H1 (cell line): ENCODE data around the gene BTRC. TPM values are rescaled to one million over a fixed set of nuclear protein-coding genes. Genes with fewer than 3 reads are reported as not detected.

Source experiments
- CTCF ChIA-PET: fragments of 300-600 bp; sonication (Branson Sonifier 250); formaldehyde crosslinking; loops from one replicate; lab custom pipeline; 2021; ENCODE audit not compliant: partially characterized antibody; lab: Charles Lee
- POLR2A ChIA-PET: fragments of 300-600 bp; sonication (Branson Sonifier 250); formaldehyde crosslinking; loops from one replicate; lab custom pipeline; 2021; ENCODE audit warnings: inconsistent platforms; ENCODE audit not compliant: partially characterized antibody; lab: Charles Lee
- DNase-seq, 2 experiments: peaks; one replicate each; pipeline versions ENCODE4 v3.0.0 to v3.0.0-alpha.2; 2010 to 2022; ENCODE audit warnings: low spot score in 2 of 2, low read depth in 1 of 2, mixed read lengths in 1 of 2
- FAIRE-seq: peaks from 2 replicates; lab custom pipeline; 2011; peaks lifted over from hg19 to GRCh38; lab: Jason Lieb, UNC
- H2AFZ ChIP-seq: 2 replicates; pipeline ENCODE4 v1.8.1; 2012; ENCODE audit warnings: low read length, inconsistent platforms
- H2AK5ac ChIP-seq: 2 replicates; pipeline ENCODE4 v1.6.1; 2013; ENCODE audit warnings: low read depth, low read length
- H2BK120ac ChIP-seq: replicated peaks from 2 replicates; pipeline ENCODE3; 2013; ENCODE audit warnings: low read depth, low read length, inconsistent platforms
- H2BK12ac ChIP-seq: 2 replicates; pipeline ENCODE4 v1.6.1; 2013; ENCODE audit warnings: low read depth, low read length
- H2BK15ac ChIP-seq: 2 replicates; pipeline ENCODE4 v1.6.1; 2013; ENCODE audit warnings: low read length
- H2BK20ac ChIP-seq: 2 replicates; pipeline ENCODE4 v1.6.1; 2013; ENCODE audit warnings: low read length
- H2BK5ac ChIP-seq: 2 replicates; pipeline ENCODE4 v1.6.1; 2013; ENCODE audit warnings: low read depth, low read length
- H3K14ac ChIP-seq: 2 replicates; pipeline ENCODE4 v1.6.1; 2013; ENCODE audit warnings: inconsistent platforms; ENCODE audit not compliant: insufficient read length
- H3K18ac ChIP-seq: 2 replicates; pipeline ENCODE4 v1.6.1; 2013; ENCODE audit warnings: low read length; ENCODE audit errors: extremely low read depth
- H3K23ac ChIP-seq: 2 replicates; pipeline ENCODE4 v1.6.1; 2013; ENCODE audit warnings: inconsistent platforms; ENCODE audit not compliant: insufficient read length
- H3K23me2 ChIP-seq: 2 replicates; pipeline ENCODE4 v1.6.1; 2013; ENCODE audit warnings: low read depth, low read length
- H3K27ac ChIP-seq: 2 replicates; pipeline ENCODE4 v1.6.1; 2011; ENCODE audit warnings: low read depth, low read length, inconsistent platforms
- H3K27me3 ChIP-seq, 4 experiments: replicated peaks in 1 of 4; 1 replicate in 1 of 4; 2 replicates in 3 of 4; pipeline versions ENCODE4 v1.6.1 to v1.8.1; 2011 to 2013; ENCODE audit warnings: low read length in 3 of 4, mild to moderate bottlenecking in 3 of 4, inconsistent platforms in 2 of 4, mixed read lengths in 2 of 4, moderate library complexity in 1 of 4; ENCODE audit not compliant: control insufficient read depth in 3 of 4, insufficient read depth in 3 of 4; ENCODE audit errors: extremely low read depth in 1 of 4
- H3K36me3 ChIP-seq, 4 experiments: 2 replicates each; pipeline versions ENCODE4 v1.6.1 to v1.8.1; 2011 to 2013; ENCODE audit warnings: mild to moderate bottlenecking in 4 of 4, low read length in 3 of 4, moderate library complexity in 2 of 4, control low read depth in 1 of 4, inconsistent platforms in 1 of 4; ENCODE audit not compliant: insufficient read depth in 4 of 4, control insufficient read depth in 2 of 4
- H3K4ac ChIP-seq: replicated peaks from 2 replicates; pipeline ENCODE3; 2013; ENCODE audit warnings: low read length, low read depth, mixed read lengths, inconsistent platforms; ENCODE audit not compliant: insufficient read length
- H3K4me1 ChIP-seq, 4 experiments: replicated peaks in 1 of 4; 1 replicate in 1 of 4; 2 replicates in 3 of 4; pipeline versions ENCODE4 v1.6.1 to v1.8.1; 2011 to 2013; ENCODE audit warnings: low read length in 3 of 4, inconsistent platforms in 2 of 4, mixed read lengths in 1 of 4; ENCODE audit not compliant: insufficient read depth in 4 of 4, control insufficient read depth in 3 of 4
- H3K4me2 ChIP-seq, 2 experiments: 2 replicates each; pipeline versions ENCODE4 v1.6.1 to v1.8.1; 2011 to 2013; ENCODE audit warnings: low read depth in 2 of 2, low read length in 2 of 2, control low read depth in 1 of 2, inconsistent platforms in 1 of 2, mild to moderate bottlenecking in 1 of 2; ENCODE audit not compliant: insufficient read depth in 1 of 2
- H3K4me3 ChIP-seq, 4 experiments: fragments of 200-600, 300-600 bp in 1 of 4; sonication (generic), shearing (Covaris generic), sonication (Bioruptor Twin) in 1 of 4; 2 replicates each; pipeline versions ENCODE4 v1.5.1 to v1.8.1; 2011 to 2016; ENCODE audit warnings: low read length in 4 of 4, low read depth in 3 of 4, control low read depth in 2 of 4, inconsistent platforms in 2 of 4, mild to moderate bottlenecking in 2 of 4, mixed read lengths in 1 of 4, moderate library complexity in 1 of 4; ENCODE audit not compliant: insufficient read depth in 2 of 4; ENCODE audit errors: extremely low read depth in 1 of 4
- H3K56ac ChIP-seq: replicated peaks from 2 replicates; pipeline ENCODE3; 2013; ENCODE audit warnings: low read depth, mild to moderate bottlenecking, mixed read lengths, low read length, inconsistent platforms; ENCODE audit not compliant: insufficient read length
- H3K79me1 ChIP-seq: 2 replicates; pipeline ENCODE4 v1.6.1; 2013; ENCODE audit warnings: low read depth, low read length, control low read depth
- H3K79me2 ChIP-seq, 2 experiments: 2 replicates each; pipeline versions ENCODE4 v1.6.1 to v1.8.1; 2012 to 2013; ENCODE audit warnings: low read length in 2 of 2, mild to moderate bottlenecking in 2 of 2, inconsistent platforms in 1 of 2; ENCODE audit not compliant: insufficient read depth in 2 of 2, control insufficient read depth in 1 of 2
- H3K9ac ChIP-seq, 4 experiments: replicated peaks in 1 of 4; 1 replicate in 1 of 4; 2 replicates in 3 of 4; pipeline versions ENCODE4 v1.6.1 to v1.8.1; 2011 to 2013; ENCODE audit warnings: low read depth in 3 of 4, low read length in 3 of 4, control low read depth in 2 of 4, mild to moderate bottlenecking in 2 of 4, moderate library complexity in 2 of 4, inconsistent platforms in 1 of 4; ENCODE audit errors: extremely low read depth in 1 of 4
- H3K9me3 ChIP-seq, 2 experiments: 2 replicates each; pipeline versions ENCODE4 v1.6.1 to v1.8.1; 2012 to 2013; ENCODE audit warnings: mild to moderate bottlenecking in 2 of 2, moderate library complexity in 2 of 2, control low read depth in 1 of 2, inconsistent platforms in 1 of 2, low read depth in 1 of 2, low read length in 1 of 2, mixed read lengths in 1 of 2; ENCODE audit not compliant: insufficient read depth in 2 of 2
- H4K20me1 ChIP-seq, 2 experiments: replicated peaks in 1 of 2; 2 replicates each; pipeline versions ENCODE3 to v1.8.1; 2011 to 2013; ENCODE audit warnings: inconsistent platforms in 2 of 2, low read length in 2 of 2, mild to moderate bottlenecking in 1 of 2; ENCODE audit not compliant: insufficient read depth in 2 of 2, control insufficient read depth in 1 of 2
- H4K5ac ChIP-seq: 2 replicates; pipeline ENCODE4 v1.6.1; 2013; ENCODE audit warnings: low read length, low read depth, mixed read lengths, inconsistent platforms; ENCODE audit not compliant: insufficient read length
- H4K8ac ChIP-seq: 2 replicates; pipeline ENCODE4 v1.8.0; 2013; ENCODE audit warnings: mild to moderate bottlenecking, moderate library complexity, low read length, inconsistent platforms; ENCODE audit not compliant: insufficient read depth; ENCODE audit errors: extremely low read depth
- H4K91ac ChIP-seq: replicated peaks from 2 replicates; pipeline ENCODE3; 2013; ENCODE audit warnings: low read length, mixed read lengths, inconsistent platforms; ENCODE audit not compliant: insufficient read length
- KDM5A ChIP-seq: fragments of 200-600 bp; IDR thresholded peaks from 2 replicates; pipeline ENCODE4 v1.7.1; 2012; ENCODE audit warnings: mild to moderate bottlenecking, low read length, inconsistent platforms, mixed read lengths
- SP4 ChIP-seq: IDR thresholded peaks from 2 replicates; pipeline ENCODE4 v1.6.1; 2012; ENCODE audit warnings: low read length, inconsistent platforms
- WGBS, 2 experiments: shearing (Covaris generic) in 1 of 2; methylation state at CpG; one replicate each; pipeline versions ENCODE4 v1.1.6 to v1.1.7; 2013 to 2015; ENCODE audit warnings: low lambda C conversion rate in 2 of 2, mixed read lengths in 2 of 2, inconsistent platforms in 1 of 2, low coverage in 1 of 2, missing lambda C conversion rate in 1 of 2; ENCODE audit not compliant: insufficient replicate concordance in 2 of 2, insufficient coverage in 1 of 2, insufficient read length in 1 of 2; ENCODE audit errors: extremely low coverage in 1 of 2, missing lambda C conversion rate in 1 of 2; 5-methylcytosine and 5-hydroxymethylcytosine counted together
- polyA plus RNA-seq, 7 experiments: library from polyadenylated mRNA; depleted of rRNA in 3 of 7; stranded (reverse) in 5 of 7; unstranded in 2 of 7; fragments of >200 nt in 5 of 7; fragments of 200-250 nt in 2 of 7; gene quantifications; 1 replicate in 5 of 7; 2 replicates in 1 of 7; 4 replicates in 1 of 7; pipeline versions ENCODE4 v1.2.1 to v1.2.3, GENCODE V29; 2011 to 2013; ENCODE audit warnings: missing spikeins in 2 of 7, mixed read lengths in 2 of 7
- total RNA-seq: library from RNA; stranded (reverse); fragmentation: NEBNext Ultra II Directional; extraction: Animal tissue kit (Norgen Biotek cat#: 25700); gene quantifications from 2 replicates; pipeline ENCODE4 v1.2.1, GENCODE V29; 2021

The BTRC gene
- total and polyA plus RNA-seq, 2 of the 8 experiments (the other 6 are each of a cell fraction or from before 2014, with no cell fraction given): 9.9 to 24.7 TPM

DNA sequence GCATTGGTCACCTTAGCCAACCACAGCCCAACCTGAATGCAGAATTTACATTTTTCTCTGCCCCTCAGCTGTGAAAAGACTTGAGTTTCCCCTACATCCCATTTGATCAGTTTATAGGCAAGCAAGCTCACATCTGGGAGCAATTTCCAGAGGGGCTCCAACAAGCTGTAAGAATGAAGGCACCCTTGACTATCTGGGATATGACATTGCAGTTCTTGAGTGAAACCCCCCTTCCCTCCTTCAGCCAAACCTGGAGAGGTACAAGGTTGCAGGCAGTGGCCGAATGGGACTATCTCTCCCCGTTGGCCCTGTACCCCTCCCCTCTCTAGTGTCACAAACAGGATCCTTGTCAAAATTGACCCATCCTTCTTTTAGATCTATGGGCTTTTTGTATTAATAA, 203.6 kb downstream of the BTRC start:
- Histone ChIP-seq H3K9ac (no peak overlapping the region), H4K5ac (no peak overlapping the region), H2BK12ac (no peak overlapping the region; the same call in 1 of the 2 replicates), H4K20me1 (peaks cover 0 to 2% of the 10 kb centered on the region in 2 experiments), H3K36me3 (no peaks in the 10 kb centered on the region), H3K14ac (no peak overlapping the region), H2BK5ac (peak overlapping the region; percentile 52; the same call in 1 of the 2 replicates), H3K4me1 (peaks cover 0 to 2% (median 0%) of the 10 kb centered on the region in 4 experiments; a peak in 2 of 7 replicates), H3K27ac (no peak overlapping the region), H3K4me3 (no peak overlapping the region), H3K4ac (no peak overlapping the region), H3K79me1 (no peaks in the 10 kb centered on the region), H3K56ac (no peak overlapping the region), H4K91ac (no peak overlapping the region), H3K79me2 (no peaks in the 10 kb centered on the region), H2BK120ac (no peak overlapping the region), H3K23ac (no peak overlapping the region), H3K9me3 (no peaks in the 10 kb centered on the region), H2BK20ac (0 out of 2 replicates have a peak overlapping the region, but pooled peaks have one; percentile 49), H4K8ac (no peak overlapping the region), H3K27me3 (no peaks in the 10 kb centered on the region), H2AK5ac (no peak overlapping the region), H3K18ac (0 out of 2 replicates have a peak overlapping the region, but pooled peaks have one; percentile 15), H3K23me2 (no peaks in the 10 kb centered on the region), H2AFZ (no peak overlapping the region), H3K4me2 (no peak overlapping the region), H2BK15ac (no peak overlapping the region)
- no peak for FAIRE-seq
- DNase-seq: no peak
- TF ChIP-seq SP4: no peak
- TF ChIP-seq KDM5A: no peak
- ChIA-PET CTCF (interaction anchor here (1.1 to 8.5 kb wide), 8 partner anchors 12 to 344 kb away, joined by 3 to 65 read pairs (median 6); no protein-coding TSS in a partner anchor), POLR2A (no interaction called here)
- 78% methylated on average over 2 of the region's 2 CpGs; no CpG with 5 or more reads in 1 of the 2 experiments for WGBS, 2 experiments
